Fibroblast of lung (primary cell): ENCODE data around the gene RETREG1. TPM values are rescaled to one million over a fixed set of nuclear protein-coding genes. Genes with fewer than 3 reads are reported as not detected.

Experiments
- DNase-seq, 2 donors: peaks; one replicate each; pipeline versions ENCODE4 v3.0.0 to v3.0.0-alpha.2; 2010; ENCODE audit warnings: low read depth in 2 of 2
- H2AFZ ChIP-seq: 2 replicates; pipeline ENCODE4 v1.5.1; 2012; ENCODE audit warnings: low read length, control low read depth, inconsistent platforms
- H3K27ac ChIP-seq: 2 replicates; pipeline ENCODE4 v1.5.1; 2011; ENCODE audit warnings: low read length, control low read depth; ENCODE audit not compliant: insufficient read depth
- H3K27me3 ChIP-seq: 2 replicates; pipeline ENCODE4 v1.5.1; 2011; ENCODE audit warnings: mild to moderate bottlenecking, low read length; ENCODE audit not compliant: control insufficient read depth, insufficient read depth
- H3K36me3 ChIP-seq: 2 replicates; pipeline ENCODE4 v1.5.1; 2011; ENCODE audit warnings: low read length; ENCODE audit not compliant: control insufficient read depth, insufficient read depth
- H3K4me1 ChIP-seq: 2 replicates; pipeline ENCODE4 v1.5.1; 2011; ENCODE audit warnings: low read length; ENCODE audit not compliant: control insufficient read depth, insufficient read depth; ENCODE audit errors: extremely low read depth
- H3K4me2 ChIP-seq: 2 replicates; pipeline ENCODE4 v1.5.1; 2011; ENCODE audit warnings: low read length, control low read depth; ENCODE audit not compliant: insufficient read depth; ENCODE audit errors: extremely low read depth
- H3K4me3 ChIP-seq, 4 experiments: fragments of 200-600 bp in 1 of 4; sonication (generic) in 1 of 4; replicated peaks in 1 of 4; 2 replicates each; pipeline ENCODE4 v1.5.1; 2011 to 2016; ENCODE audit warnings: low read length in 4 of 4, low read depth in 3 of 4, mild to moderate bottlenecking in 3 of 4, control low read depth in 2 of 4, inconsistent platforms in 1 of 4, mixed read lengths in 1 of 4; ENCODE audit not compliant: insufficient read depth in 1 of 4; ENCODE audit errors: control extremely low read depth in 1 of 4
- H3K79me2 ChIP-seq: 2 replicates; pipeline ENCODE4 v1.5.1; 2012; ENCODE audit warnings: mild to moderate bottlenecking, low read length, inconsistent platforms; ENCODE audit not compliant: control insufficient read depth, insufficient read depth
- H3K9ac ChIP-seq: 2 replicates; pipeline ENCODE4 v1.5.1; 2011; ENCODE audit warnings: mild to moderate bottlenecking, low read length, control low read depth; ENCODE audit not compliant: insufficient read depth
- H3K9me3 ChIP-seq: 2 replicates; pipeline ENCODE4 v1.5.1; 2012; ENCODE audit warnings: low read depth, low read length; ENCODE audit not compliant: control insufficient read depth, insufficient read depth
- H4K20me1 ChIP-seq: 2 replicates; pipeline ENCODE4 v1.5.1; 2011; ENCODE audit warnings: low read length; ENCODE audit not compliant: control insufficient read depth, insufficient read depth; ENCODE audit errors: extremely low read depth
- EZH2 ChIP-seq: IDR thresholded peaks from 2 replicates; pipeline ENCODE4 v1.5.1; 2012; ENCODE audit warnings: low read length, control low read depth, mild to moderate bottlenecking; ENCODE audit errors: missing control alignments
- polyA plus RNA-seq, 2 donors: library from polyadenylated mRNA; depleted of rRNA in 1 of 2; stranded (reverse) in 1 of 2; unstranded in 1 of 2; fragments of >200 nt; gene quantifications; 2 replicates each; pipeline ENCODE4 v1.2.1, GENCODE V29; 2011 to 2012; ENCODE audit warnings: missing spikeins in 1 of 2
- total RNA-seq: library from RNA; depleted of rRNA; stranded (reverse); fragments of >200 nt; gene quantifications from 2 replicates; pipeline ENCODE4 v1.2.1, GENCODE V29; 2014
- TF ChIP-seq, protein P1 (sequence below), 2 donors: IDR thresholded peaks in 1 of 2; conservative IDR thresholded peaks in 1 of 2; 1 replicate in 1 of 2; 2 replicates in 1 of 2; pipeline ENCODE4 v1.5.1; 2011 to 2012; ENCODE audit warnings: low read length in 2 of 2, control low read depth in 1 of 2, inconsistent platforms in 1 of 2, low read depth in 1 of 2, mild to moderate bottlenecking in 1 of 2

RETREG1 gene
- total and polyA plus RNA-seq, 2 donors (not counting 1 experiment from before 2014, with no cell fraction given), result 0.41 to 0.99 TPM

GRCh38 chr5:16539169-16539666, 77.6 kb downstream of the RETREG1 start:
- peaks cover 13% of the 10 kb centered on the region for H3K4me1 ChIP-seq
- DNase-seq, result peak; percentile 72 to 85
- H2AFZ ChIP-seq, result no peak overlapping the region
- peak overlapping the region; percentile 38 for H3K4me2 ChIP-seq
- no peaks in the 10 kb centered on the region for H3K79me2 ChIP-seq
- TF ChIP-seq, protein P1, sequence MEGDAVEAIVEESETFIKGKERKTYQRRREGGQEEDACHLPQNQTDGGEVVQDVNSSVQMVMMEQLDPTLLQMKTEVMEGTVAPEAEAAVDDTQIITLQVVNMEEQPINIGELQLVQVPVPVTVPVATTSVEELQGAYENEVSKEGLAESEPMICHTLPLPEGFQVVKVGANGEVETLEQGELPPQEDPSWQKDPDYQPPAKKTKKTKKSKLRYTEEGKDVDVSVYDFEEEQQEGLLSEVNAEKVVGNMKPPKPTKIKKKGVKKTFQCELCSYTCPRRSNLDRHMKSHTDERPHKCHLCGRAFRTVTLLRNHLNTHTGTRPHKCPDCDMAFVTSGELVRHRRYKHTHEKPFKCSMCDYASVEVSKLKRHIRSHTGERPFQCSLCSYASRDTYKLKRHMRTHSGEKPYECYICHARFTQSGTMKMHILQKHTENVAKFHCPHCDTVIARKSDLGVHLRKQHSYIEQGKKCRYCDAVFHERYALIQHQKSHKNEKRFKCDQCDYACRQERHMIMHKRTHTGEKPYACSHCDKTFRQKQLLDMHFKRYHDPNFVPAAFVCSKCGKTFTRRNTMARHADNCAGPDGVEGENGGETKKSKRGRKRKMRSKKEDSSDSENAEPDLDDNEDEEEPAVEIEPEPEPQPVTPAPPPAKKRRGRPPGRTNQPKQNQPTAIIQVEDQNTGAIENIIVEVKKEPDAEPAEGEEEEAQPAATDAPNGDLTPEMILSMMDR (conservative IDR thresholded peaks at IDR 0.05 in 1 of 2, IDR thresholded peaks at IDR 0.05 in 1 of 2; ENCODE audit: low read depth in 1 of 2, low read length in 2 of 2), result no peak
- TF ChIP-seq EZH2, result no peak
- H3K9ac ChIP-seq, result no peak overlapping the region
- H3K36me3 ChIP-seq, result no peaks in the 10 kb centered on the region
- peak overlapping the region; percentile 35 for H3K27ac ChIP-seq
- no peak overlapping the region for H3K4me3 ChIP-seq
- no peaks in the 10 kb centered on the region for H4K20me1 ChIP-seq
- H3K27me3 ChIP-seq, result no peaks in the 10 kb centered on the region
- H3K9me3 ChIP-seq, result no peaks in the 10 kb centered on the region

- H3K36me3 ChIP-seq, result no peaks in the 10 kb centered on the region
- H3K9ac ChIP-seq, result no peak overlapping the region
- H3K79me2 ChIP-seq, result no peaks in the 10 kb centered on the region
- H3K4me1 ChIP-seq, result peaks cover 13% of the 10 kb centered on the region
- no peak overlapping the region for H3K4me2 ChIP-seq
- DNase-seq, result no peak
- H3K9me3 ChIP-seq, result no peaks in the 10 kb centered on the region
- no peak overlapping the region for H2AFZ ChIP-seq
- H3K4me3 ChIP-seq, result no peak overlapping the region
- no peak for TF ChIP-seq EZH2
- TF ChIP-seq, protein P1 (conservative IDR thresholded peaks at IDR 0.05 in 1 of 2, IDR thresholded peaks at IDR 0.05 in 1 of 2; ENCODE audit: low read depth in 1 of 2, low read length in 2 of 2), result no peak
- no peak overlapping the region for H3K27ac ChIP-seq
- H3K27me3 ChIP-seq, result no peaks in the 10 kb centered on the region
- H4K20me1 ChIP-seq, result no peaks in the 10 kb centered on the region
Observed at GRCh38 chr5:16538006-16538405, 78.8 kb downstream of the RETREG1 start.

GRCh38 chr5:16536818-16537217, 80.0 kb downstream of the RETREG1 start:
- Histone ChIP-seq H3K79me2 (no peaks in the 10 kb centered on the region), H3K27me3 (peaks cover 1% of the 10 kb centered on the region), H4K20me1 (no peaks in the 10 kb centered on the region), H3K9ac (no peak overlapping the region), H2AFZ (no peak overlapping the region), H3K4me3 (no peak overlapping the region), H3K4me2 (no peak overlapping the region), H3K9me3 (no peaks in the 10 kb centered on the region), H3K36me3 (no peaks in the 10 kb centered on the region), H3K27ac (no peak overlapping the region), H3K4me1 (peaks cover 13% of the 10 kb centered on the region)
- DNase-seq, result no peak
- TF ChIP-seq, protein P1 (conservative IDR thresholded peaks at IDR 0.05 in 1 of 2, IDR thresholded peaks at IDR 0.05 in 1 of 2; ENCODE audit: low read depth in 1 of 2, low read length in 2 of 2), result no peak
- no peak for TF ChIP-seq EZH2
